IPS DF 6.9 (cell line): ENCODE data around the gene CACNG6.

Experiments
- DNase-seq: peaks from one replicate; pipeline ENCODE4 v3.0.0-alpha.2; 2013; ENCODE audit warnings: low read depth, low spot score
- H3K27ac ChIP-seq: one replicate; pipeline ENCODE4 v1.5.1; 2013; ENCODE audit warnings: low read length, control low read depth
- H3K27me3 ChIP-seq: 2 replicates; pipeline ENCODE4 v1.6.1; 2013; ENCODE audit warnings: mild to moderate bottlenecking, low read length; ENCODE audit not compliant: control insufficient read depth, insufficient read depth
- H3K36me3 ChIP-seq: 2 replicates; pipeline ENCODE4 v1.6.1; 2013; ENCODE audit warnings: low read length; ENCODE audit not compliant: control insufficient read depth, insufficient read depth
- H3K4me1 ChIP-seq: 2 replicates; pipeline ENCODE4 v1.6.1; 2013; ENCODE audit warnings: low read length; ENCODE audit not compliant: control insufficient read depth, insufficient read depth
- H3K4me3 ChIP-seq: 2 replicates; pipeline ENCODE4 v1.5.1; 2013; ENCODE audit warnings: mild to moderate bottlenecking, low read length
- H3K9me3 ChIP-seq: 2 replicates; pipeline ENCODE4 v1.6.1; 2013; ENCODE audit warnings: low read length, inconsistent platforms; ENCODE audit not compliant: control insufficient read depth, insufficient read depth
- WGBS: extraction: QIAGEN DNeasy Blood & Tissue Kit; methylation state at CpG from one replicate; pipeline ENCODE4 v1.1.7; 2013; ENCODE audit warnings: mixed read lengths, missing lambda C conversion rate; ENCODE audit not compliant: insufficient read length, insufficient coverage; 5-methylcytosine and 5-hydroxymethylcytosine counted together

Gene CACNG6

GRCh38 chr19:54041969-54042606 is 50.7 kb downstream of the CACNG6 start:
- Histone ChIP-seq H3K9me3 (no peaks in the 10 kb centered on the region), H3K4me1 (no peaks in the 10 kb centered on the region; the same call in 1 of the 2 replicates), H3K27me3 (no peaks in the 10 kb centered on the region), H3K27ac (no peak overlapping the region), H3K4me3 (no peak overlapping the region), H3K36me3 (no peaks in the 10 kb centered on the region)
- WGBS: 100% methylated on average over 1 of the region's 9 CpGs
- DNase-seq: no peak

DNA sequence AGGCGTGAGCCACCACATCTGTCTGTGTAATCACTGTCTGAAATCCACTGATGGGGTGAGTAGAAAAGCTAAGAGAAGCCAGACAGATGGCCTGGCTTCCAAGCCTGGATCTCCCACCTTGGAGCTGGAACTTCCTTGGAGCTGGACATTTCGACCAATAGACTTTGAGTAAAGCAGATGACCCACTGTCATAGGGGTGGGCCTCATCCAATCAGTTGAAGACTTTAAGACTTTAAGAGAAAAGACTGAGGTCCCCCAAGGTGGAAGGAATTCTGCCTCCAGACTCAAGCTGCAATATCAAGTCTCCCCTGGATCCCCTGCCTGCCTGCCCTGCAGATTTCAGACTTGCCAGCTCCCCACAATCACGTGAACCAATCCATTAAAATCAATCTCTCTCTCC is 51.6 kb downstream of the CACNG6 start:
- Histone ChIP-seq H3K4me1 (no peaks in the 10 kb centered on the region; the same call in 1 of the 2 replicates), H3K36me3 (no peaks in the 10 kb centered on the region), H3K4me3 (no peak overlapping the region), H3K27me3 (no peaks in the 10 kb centered on the region), H3K27ac (no peak overlapping the region), H3K9me3 (no peaks in the 10 kb centered on the region)
- DNase-seq: no peak
- WGBS: no CpG with 5 or more reads among the region's 3 CpGs

- Histone ChIP-seq H3K27ac (no peak overlapping the region), H3K9me3 (no peaks in the 10 kb centered on the region), H3K27me3 (no peaks in the 10 kb centered on the region), H3K4me3 (no peak overlapping the region), H3K4me1 (no peaks in the 10 kb centered on the region; the same call in 1 of the 2 replicates), H3K36me3 (no peaks in the 10 kb centered on the region)
- 100% methylated on average over 1 of the region's 2 CpGs for WGBS
- no peak for DNase-seq
These were observed 54.3 kb downstream of the CACNG6 start for GRCh38 chr19:54045771-54046170.

DNA sequence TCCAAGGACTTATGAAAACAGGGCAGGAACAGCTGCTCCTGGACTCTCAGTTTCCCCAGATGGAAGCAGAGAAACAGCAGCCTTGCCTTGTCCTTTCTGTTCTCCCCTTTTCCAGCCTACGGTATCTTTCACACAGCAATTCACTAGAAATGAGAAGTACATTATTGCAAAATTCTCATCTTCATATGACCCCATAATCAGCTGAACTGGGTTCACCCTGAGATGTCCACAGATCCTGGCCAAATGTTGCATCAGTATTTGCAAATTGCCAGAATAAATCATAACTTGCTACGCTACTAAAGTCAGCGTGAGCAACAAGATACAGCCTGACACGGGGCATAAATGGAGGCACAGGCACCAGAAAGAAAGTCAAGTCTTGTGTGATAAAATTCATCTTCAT is 56.2 kb downstream of the CACNG6 start:
- no peaks in the 10 kb centered on the region for H3K4me1 ChIP-seq
- no peaks in the 10 kb centered on the region for H3K27me3 ChIP-seq
- WGBS: no CpG with 5 or more reads among the region's 4 CpGs
- H3K9me3 ChIP-seq: no peaks in the 10 kb centered on the region
- H3K36me3 ChIP-seq: no peaks in the 10 kb centered on the region
- H3K27ac ChIP-seq: no peak overlapping the region
- DNase-seq: no peak
- no peak overlapping the region for H3K4me3 ChIP-seq
